Effector memory CD8-positive, alpha-beta T cell (primary cell): ENCODE measurements around the gene PTCH1.

Source experiments
- ATAC-seq: fragments of 150-1000 bp; cut with Tn5 transposase; replicated peaks from 2 replicates; pipeline ENCODE4 v1.10.0; 2021; ENCODE audit warnings: mild to moderate bottlenecking, moderate library complexity
- DNase-seq, 3 experiments: peaks; one replicate each; pipeline ENCODE4 v3.0.0; 2021
- H3K27ac Mint-ChIP-seq, 2 donors: one replicate each; pipeline ENCODE4 v1.8.0; 2022; ENCODE audit warnings: mild to moderate bottlenecking in 2 of 2, mixed read lengths in 2 of 2, moderate library complexity in 2 of 2
- H3K27me3 Mint-ChIP-seq, 2 donors: one replicate each; pipeline ENCODE4 v1.8.0; 2022; ENCODE audit warnings: mixed read lengths in 2 of 2
- H3K36me3 Mint-ChIP-seq: one replicate; pipeline ENCODE4 v1.8.0; 2022; ENCODE audit warnings: mild to moderate bottlenecking, moderate library complexity, mixed read lengths; ENCODE audit not compliant: insufficient read depth
- H3K4me1 Mint-ChIP-seq, 2 donors: one replicate each; pipeline ENCODE4 v1.8.0; 2022; ENCODE audit warnings: low read depth in 2 of 2, mixed read lengths in 2 of 2
- H3K4me3 Mint-ChIP-seq, 2 donors: one replicate each; pipeline ENCODE4 v1.8.0; 2022; ENCODE audit warnings: mild to moderate bottlenecking in 2 of 2, mixed read lengths in 2 of 2, moderate library complexity in 2 of 2
- H3K9me3 Mint-ChIP-seq, 2 donors: one replicate each; pipeline ENCODE4 v1.8.0; 2022; ENCODE audit warnings: mixed read lengths in 2 of 2

Gene PTCH1

DNA sequence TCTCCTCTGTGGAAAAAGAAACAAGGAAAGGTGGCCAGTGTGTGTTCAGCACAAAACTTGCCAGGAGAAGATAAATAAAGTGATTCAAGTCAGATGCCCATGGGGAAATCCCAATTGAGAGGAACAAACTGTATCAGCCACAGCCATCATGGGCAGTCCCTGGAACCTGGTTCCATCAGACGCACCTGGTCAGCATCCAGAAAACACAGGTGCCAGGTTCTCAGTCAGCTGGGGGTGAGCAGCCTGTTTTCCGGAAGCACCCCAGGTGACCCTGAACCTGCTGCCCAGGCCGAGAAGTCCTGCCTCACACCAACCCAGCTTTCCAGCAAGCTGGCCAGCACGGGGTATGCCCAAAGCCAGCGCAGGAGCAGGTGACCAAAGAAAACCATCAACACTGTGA, 30.5 kb downstream of the PTCH1 start:
- no peak for DNase-seq
- H3K36me3 Mint-ChIP-seq: peaks cover 4% of the 10 kb centered on the region
- peak overlapping the region in 1 of 2 donors; percentile 23 for H3K27ac Mint-ChIP-seq

DNA sequence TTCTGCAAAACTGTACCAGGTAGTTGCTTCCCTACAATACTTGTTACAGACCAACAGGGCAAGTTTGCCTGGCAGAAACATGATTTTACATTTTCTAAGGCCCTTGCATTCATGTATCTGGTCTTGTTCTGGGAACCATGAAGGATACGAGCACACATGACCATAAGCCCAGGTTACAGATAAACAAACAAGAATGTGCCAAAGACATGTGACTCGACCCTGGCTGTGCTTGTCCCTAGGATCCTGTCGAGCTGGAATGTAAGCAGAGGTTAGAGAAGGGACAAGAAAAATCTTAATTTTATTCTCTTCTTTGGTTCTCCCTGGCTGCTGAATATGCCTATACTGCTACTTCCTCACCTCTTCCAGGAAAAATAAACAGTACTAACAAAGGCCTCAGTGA, 32.5 kb downstream of the PTCH1 start:
- Mint-ChIP-seq H3K36me3 (peaks cover 22% of the 10 kb centered on the region), H3K4me1 (peaks cover 24 to 64% of the 10 kb centered on the region in 2 donors), H3K27me3 (no peaks in the 10 kb centered on the region), H3K9me3 (no peaks in the 10 kb centered on the region), H3K4me3 (no peak overlapping the region), H3K27ac (no peak overlapping the region)
- ATAC-seq (no peak), DNase-seq (no peak)

More for the DNA sequence above, 30.5 kb downstream of the PTCH1 start:
- Mint-ChIP-seq H3K27me3 (no peaks in the 10 kb centered on the region), H3K4me1 (peaks cover 27 to 72% of the 10 kb centered on the region in 2 donors), H3K9me3 (no peaks in the 10 kb centered on the region), H3K4me3 (no peak overlapping the region)
- no peak for ATAC-seq

DNA sequence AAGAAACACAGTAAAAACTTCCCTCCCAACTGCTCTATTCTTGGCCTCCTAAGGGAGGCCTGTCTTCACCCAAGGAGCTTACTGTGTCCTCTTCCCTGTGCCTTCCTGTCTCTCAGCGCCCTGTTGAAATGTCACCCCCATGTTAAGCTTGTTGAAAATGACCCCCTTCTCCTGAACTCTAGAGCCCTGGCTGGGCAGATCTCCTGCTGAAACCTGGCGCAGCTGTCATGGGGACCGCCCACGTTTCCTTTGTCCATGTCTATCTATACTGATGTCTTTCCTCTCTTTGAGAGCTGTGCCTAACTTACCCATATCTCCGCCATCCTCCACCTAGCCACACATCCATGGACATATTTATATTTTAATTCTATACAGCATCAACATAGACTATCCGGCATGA, 33.3 kb downstream of the PTCH1 start:
- no peaks in the 10 kb centered on the region for H3K27me3 Mint-ChIP-seq
- peaks cover 21 to 57% of the 10 kb centered on the region in 2 donors for H3K4me1 Mint-ChIP-seq
- no peak for DNase-seq
- H3K9me3 Mint-ChIP-seq: no peaks in the 10 kb centered on the region
- H3K4me3 Mint-ChIP-seq: no peak overlapping the region
- H3K27ac Mint-ChIP-seq: peak overlapping the region in 1 of 2 donors; percentile 50
- peaks cover 30% of the 10 kb centered on the region for H3K36me3 Mint-ChIP-seq
- ATAC-seq: no peak

DNA sequence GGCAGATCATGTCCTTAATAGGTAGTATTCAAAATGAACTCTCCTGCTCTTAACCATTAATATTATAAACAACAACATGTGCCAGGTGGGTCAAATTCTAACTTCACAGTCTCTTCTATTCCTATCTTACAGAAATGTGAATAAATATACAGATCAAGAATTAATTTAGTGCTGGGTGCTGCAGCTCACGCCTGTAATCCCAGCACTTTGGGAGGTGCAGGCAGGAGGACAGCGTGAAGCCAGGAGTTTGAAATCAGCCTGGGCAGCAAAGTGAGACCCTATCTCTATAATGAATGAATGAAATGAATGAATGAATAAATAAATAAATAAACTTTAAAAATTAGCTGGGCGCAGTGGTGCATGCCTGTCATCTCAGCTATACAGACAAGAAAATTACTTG, 34.1 kb downstream of the PTCH1 start:
- DNase-seq (no peak), ATAC-seq (no peak)
- no peaks in the 10 kb centered on the region for H3K9me3 Mint-ChIP-seq
- H3K27me3 Mint-ChIP-seq: no peaks in the 10 kb centered on the region
- H3K27ac Mint-ChIP-seq: peak overlapping the region in 1 of 2 donors; percentile 67
- H3K4me1 Mint-ChIP-seq: peaks cover 21 to 52% of the 10 kb centered on the region in 2 donors
- H3K36me3 Mint-ChIP-seq: peaks cover 35% of the 10 kb centered on the region
- H3K4me3 Mint-ChIP-seq: no peak overlapping the region

DNA sequence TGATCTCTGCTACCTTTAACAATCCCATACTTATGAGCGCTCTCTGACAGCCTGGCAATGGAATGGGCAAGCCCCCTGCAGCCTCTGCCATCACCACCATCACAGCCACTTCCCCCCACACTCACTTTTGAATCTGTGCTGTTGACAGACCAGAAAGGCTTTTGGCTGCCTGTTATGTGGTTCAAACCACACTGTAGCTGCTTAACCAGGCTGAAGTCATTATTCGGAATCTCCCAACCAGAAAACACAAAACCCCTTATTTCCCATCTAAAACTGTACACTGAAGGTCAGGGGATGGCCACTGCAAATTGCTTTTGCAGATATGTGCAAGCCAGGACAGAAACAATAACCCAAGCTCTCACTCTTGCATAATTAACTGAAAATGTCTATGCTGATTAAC, 35.8 kb downstream of the PTCH1 start:
- H3K27me3 Mint-ChIP-seq: no peaks in the 10 kb centered on the region
- peaks cover 14 to 36% of the 10 kb centered on the region in 2 donors for H3K4me1 Mint-ChIP-seq
- no peaks in the 10 kb centered on the region for H3K9me3 Mint-ChIP-seq
- peaks cover 42% of the 10 kb centered on the region for H3K36me3 Mint-ChIP-seq
- no peak for DNase-seq
- no peak overlapping the region for H3K4me3 Mint-ChIP-seq
- no peak for ATAC-seq
- H3K27ac Mint-ChIP-seq: no peak overlapping the region

DNA sequence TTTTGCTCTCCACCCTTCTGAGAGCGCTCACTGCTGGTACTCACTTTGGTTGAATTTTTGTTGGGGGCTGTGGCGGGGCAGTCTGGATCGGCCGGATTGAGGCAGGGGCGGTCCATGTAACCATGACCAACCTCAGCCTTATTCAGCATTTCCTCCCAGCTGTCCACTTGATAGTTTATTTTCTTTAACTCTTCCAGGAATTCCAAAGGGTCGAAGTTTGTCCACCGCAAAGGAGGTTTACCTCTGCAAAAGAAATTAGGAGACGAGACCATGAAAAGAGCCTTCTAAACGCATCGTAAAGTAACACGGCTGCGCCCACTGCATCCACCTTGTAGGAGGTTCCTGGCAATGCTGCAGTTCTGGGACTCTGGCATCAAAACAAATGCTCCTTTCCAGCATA, 36.4 kb downstream of the PTCH1 start:
- Mint-ChIP-seq H3K36me3 (peaks cover 46% of the 10 kb centered on the region), H3K27me3 (no peaks in the 10 kb centered on the region), H3K4me1 (peaks cover 9 to 30% of the 10 kb centered on the region in 2 donors), H3K4me3 (no peak overlapping the region), H3K9me3 (no peaks in the 10 kb centered on the region), H3K27ac (no peak overlapping the region)
- ATAC-seq (no peak), DNase-seq (no peak)

DNA sequence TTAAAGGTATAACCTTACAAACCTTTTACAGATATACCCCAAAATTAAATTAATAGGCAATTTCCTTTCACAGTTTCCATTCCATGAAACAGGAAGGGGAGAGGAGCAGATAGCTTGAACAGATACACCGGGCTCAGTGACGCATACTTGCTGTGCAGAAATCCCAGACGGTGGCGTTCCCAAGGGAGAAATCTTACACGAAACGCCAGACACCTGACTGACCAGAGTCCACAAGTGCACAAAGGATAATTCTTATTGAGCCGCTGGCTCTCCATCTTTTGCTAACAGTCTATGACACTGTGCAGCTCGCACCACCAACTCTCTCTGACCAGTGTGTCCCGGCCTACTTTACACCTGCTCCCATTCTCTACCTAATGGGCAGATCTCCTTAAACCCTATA, 37.4 kb downstream of the PTCH1 start:
- Mint-ChIP-seq H3K27me3 (no peaks in the 10 kb centered on the region), H3K9me3 (no peaks in the 10 kb centered on the region), H3K36me3 (peaks cover 55% of the 10 kb centered on the region), H3K4me3 (no peak overlapping the region), H3K27ac (no peak overlapping the region), H3K4me1 (peaks cover 9 to 27% of the 10 kb centered on the region in 2 donors)
- DNase-seq (no peak), ATAC-seq (no peak)

DNA sequence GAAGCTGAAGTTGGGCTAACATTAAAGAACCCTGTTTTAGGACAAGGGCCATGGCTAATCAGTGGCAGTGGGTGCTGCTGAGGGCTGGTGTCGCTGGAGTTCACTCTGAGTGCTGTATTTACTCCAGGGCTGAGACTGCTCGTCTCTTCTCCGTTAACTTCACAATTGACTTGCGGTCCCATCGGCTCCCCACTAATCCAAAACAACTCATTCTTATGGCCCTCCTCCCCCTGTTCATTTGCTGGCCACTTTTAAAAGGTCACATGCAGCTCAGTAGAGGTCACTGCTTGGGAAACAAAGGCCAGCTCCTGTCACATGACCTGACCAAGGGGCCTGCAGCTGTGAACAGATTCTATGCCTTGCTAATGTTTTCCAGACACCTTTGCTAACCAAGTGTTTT, 38.4 kb downstream of the PTCH1 start:
- H3K4me1 Mint-ChIP-seq: peaks cover 6 to 17% of the 10 kb centered on the region in 2 donors
- no peak overlapping the region for H3K27ac Mint-ChIP-seq
- H3K36me3 Mint-ChIP-seq: peaks cover 58% of the 10 kb centered on the region
- no peak for ATAC-seq
- no peak for DNase-seq
- no peak overlapping the region for H3K4me3 Mint-ChIP-seq
- H3K27me3 Mint-ChIP-seq: no peaks in the 10 kb centered on the region
- no peaks in the 10 kb centered on the region for H3K9me3 Mint-ChIP-seq

DNA sequence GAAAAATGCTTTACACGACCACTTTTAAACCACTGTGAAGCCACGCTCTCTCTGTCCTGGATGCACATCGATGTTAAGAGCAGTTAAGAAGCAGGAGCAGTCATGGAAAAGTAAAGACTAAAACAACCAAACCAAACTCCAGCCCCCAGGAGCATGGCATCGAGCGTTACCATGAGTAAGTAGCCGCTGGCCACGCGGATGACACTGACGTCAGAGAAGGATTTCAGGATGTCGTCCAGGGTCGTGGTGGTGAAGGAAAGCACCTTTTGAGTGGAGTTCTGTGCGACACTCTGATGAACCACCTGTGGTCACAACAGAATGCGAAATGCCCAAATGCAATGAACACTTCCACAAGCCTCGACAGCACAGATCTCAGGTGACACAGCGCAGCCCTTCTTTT, 38.9 kb downstream of the PTCH1 start:
- DNase-seq (no peak), ATAC-seq (no peak)
- Mint-ChIP-seq H3K27ac (no peak overlapping the region), H3K4me3 (no peak overlapping the region), H3K36me3 (peaks cover 59% of the 10 kb centered on the region), H3K27me3 (no peaks in the 10 kb centered on the region), H3K4me1 (peaks cover 5 to 13% of the 10 kb centered on the region in 2 donors), H3K9me3 (no peaks in the 10 kb centered on the region)

DNA sequence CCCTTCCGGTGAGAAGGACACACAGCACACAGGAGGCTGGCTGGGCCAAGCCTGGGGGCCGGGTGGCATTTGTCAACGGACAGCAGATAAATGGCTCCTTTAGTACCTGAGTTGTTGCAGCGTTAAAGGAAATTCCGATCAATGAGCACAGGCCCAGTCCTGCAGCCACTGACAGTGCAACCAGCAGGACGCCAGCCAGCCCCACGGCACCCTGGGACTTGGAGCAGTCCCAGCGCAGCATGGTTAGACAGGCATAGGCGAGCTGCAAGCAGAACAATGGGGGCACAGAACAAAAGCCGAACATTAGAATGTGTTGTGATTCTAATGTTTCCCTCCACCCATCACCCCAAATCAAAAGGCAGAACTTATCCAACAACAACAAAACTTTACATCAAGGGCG, 39.3 kb downstream of the PTCH1 start:
- H3K36me3 Mint-ChIP-seq: peaks cover 64% of the 10 kb centered on the region
- ATAC-seq (no peak), DNase-seq (no peak)
- H3K27ac Mint-ChIP-seq: no peak overlapping the region
- H3K9me3 Mint-ChIP-seq: no peaks in the 10 kb centered on the region
- H3K27me3 Mint-ChIP-seq: no peaks in the 10 kb centered on the region
- H3K4me3 Mint-ChIP-seq: no peak overlapping the region
- H3K4me1 Mint-ChIP-seq: peaks cover 5 to 13% of the 10 kb centered on the region in 2 donors

DNA sequence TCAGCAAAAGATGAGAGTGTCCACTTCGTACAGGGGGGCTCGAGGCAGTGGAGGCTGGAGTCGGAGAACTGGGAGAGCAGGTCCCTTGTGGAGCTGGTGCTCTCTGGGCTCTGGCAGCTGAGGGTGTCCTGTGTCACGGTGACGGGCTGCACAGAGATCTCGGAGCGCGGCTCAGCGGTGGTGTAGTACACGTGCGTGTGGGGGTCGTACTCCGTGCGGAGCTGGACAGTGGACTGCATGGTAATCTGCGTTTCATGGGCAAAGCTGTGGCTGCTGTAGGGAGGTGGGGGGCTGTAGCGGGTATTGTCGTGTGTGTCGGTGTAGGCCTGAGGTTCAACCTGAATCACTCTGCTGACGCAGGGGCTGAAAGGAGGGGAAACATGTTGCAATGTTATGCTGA, 48.0 kb downstream of the PTCH1 start:
- Mint-ChIP-seq H3K36me3 (peaks cover 71% of the 10 kb centered on the region), H3K27me3 (no peaks in the 10 kb centered on the region), H3K27ac (no peak overlapping the region), H3K4me1 (peaks cover 3 to 19% of the 10 kb centered on the region in 2 donors), H3K4me3 (no peak overlapping the region), H3K9me3 (no peaks in the 10 kb centered on the region)
- DNase-seq: no peak
- no peak for ATAC-seq

DNA sequence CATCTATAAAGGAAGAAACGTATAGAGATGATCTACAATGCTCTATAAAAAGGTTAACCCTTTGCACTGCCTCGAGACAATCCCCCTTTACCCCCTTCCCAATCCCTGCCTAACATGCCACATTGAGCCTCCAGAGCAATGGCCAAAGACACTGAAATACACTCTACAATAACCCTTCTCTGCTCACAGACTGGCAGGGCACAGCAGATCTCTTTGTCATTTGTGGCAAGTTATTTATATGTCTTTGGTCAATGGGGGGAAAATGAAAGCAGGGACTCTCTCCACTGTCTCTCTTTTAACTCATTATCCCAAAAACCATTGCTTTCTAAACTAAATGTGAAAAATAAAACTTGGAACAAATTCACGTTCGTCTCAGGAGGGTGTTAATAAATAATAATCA, 51.7 kb downstream of the PTCH1 start:
- Mint-ChIP-seq H3K27me3 (no peaks in the 10 kb centered on the region), H3K4me3 (no peak overlapping the region), H3K27ac (no peak overlapping the region), H3K4me1 (peaks cover 23 to 40% of the 10 kb centered on the region in 2 donors), H3K36me3 (peaks cover 67% of the 10 kb centered on the region), H3K9me3 (no peaks in the 10 kb centered on the region)
- ATAC-seq (no peak), DNase-seq (no peak)

DNA sequence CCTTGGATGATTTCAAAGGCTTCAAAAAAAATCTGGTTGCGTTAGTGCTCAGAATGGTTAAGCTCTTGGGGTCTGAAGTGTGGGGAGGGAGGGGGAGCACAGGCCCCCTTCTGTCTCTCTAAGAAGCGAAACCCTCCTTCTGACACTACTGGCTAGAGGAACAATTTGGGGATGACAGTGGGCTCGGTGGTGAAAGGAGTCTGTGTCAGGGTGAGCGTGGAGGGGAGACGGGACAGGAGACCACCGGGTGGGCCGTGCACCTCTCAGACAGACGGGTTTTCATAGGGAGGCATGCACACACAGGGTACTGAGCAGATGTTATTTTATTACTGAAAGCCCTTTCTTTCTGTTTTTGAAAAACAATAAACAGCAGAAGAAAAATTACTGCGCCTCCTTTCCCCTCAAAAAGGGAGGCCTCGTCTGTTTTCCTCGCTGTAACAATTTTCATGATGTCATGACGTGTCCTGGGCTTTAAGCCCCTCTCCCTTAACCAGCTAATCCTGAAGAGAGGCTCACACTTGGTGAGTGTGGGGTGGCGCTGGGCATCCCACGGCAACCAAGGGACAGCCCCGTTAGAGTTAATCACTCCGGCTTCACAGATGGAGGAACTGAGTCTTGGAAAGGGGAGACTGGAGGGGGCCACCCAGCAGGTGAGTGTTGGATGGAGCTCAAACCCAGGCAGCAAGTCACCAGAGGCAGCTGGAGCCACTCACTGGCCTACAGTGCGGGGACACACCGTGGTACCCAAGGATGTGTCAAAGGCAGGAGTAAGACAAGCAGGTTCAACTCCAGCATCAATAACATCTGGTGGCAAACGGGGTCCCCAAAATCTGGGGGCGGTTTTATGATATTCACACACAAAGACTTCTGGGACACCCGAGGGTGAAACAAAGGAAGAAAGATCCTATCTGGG, 53.4 kb downstream of the PTCH1 start:
- no peak for ATAC-seq
- Mint-ChIP-seq H3K27ac (peak overlapping the region; percentile 36 to 82), H3K4me1 (peaks cover 23 to 45% of the 10 kb centered on the region in 2 donors), H3K27me3 (no peaks in the 10 kb centered on the region), H3K9me3 (no peaks in the 10 kb centered on the region), H3K4me3 (peak overlapping the region; percentile 75 to 78), H3K36me3 (peaks cover 62% of the 10 kb centered on the region)
- DNase-seq: no peak
